Smooth muscle cell (in vitro differentiated cells): Measurements from ENCODE around the gene LDB2. TPM values are rescaled to one million over a fixed set of nuclear protein-coding genes. Genes with fewer than 3 reads are reported as not detected.

Source experiments
- DNase-seq: peaks from one replicate; lab custom pipeline; 2025; ENCODE audit not compliant: unreplicated experiment; lab: John Stamatoyannopoulos, UW
- H2AFZ ChIP-seq: fragments of 200-600 bp; sonication (generic); 2 replicates; pipeline ENCODE4 v1.6.0; 2016; ENCODE audit warnings: antibody characterized with exemption, low read depth, mild to moderate bottlenecking
- H3F3A ChIP-seq: fragments of 200-600 bp; sonication (generic); 2 replicates; pipeline ENCODE4 v1.6.0; 2017; ENCODE audit warnings: antibody characterized with exemption, low read depth
- H3K27ac ChIP-seq: fragments of 200-600 bp; sonication (generic); 2 replicates; pipeline ENCODE4 v1.5.1; 2016; ENCODE audit warnings: low read depth, mild to moderate bottlenecking
- H3K27me3 ChIP-seq: fragments of 200-600 bp; sonication (generic); 2 replicates; pipeline ENCODE4 v1.6.1; 2016; ENCODE audit warnings: low read depth, mild to moderate bottlenecking
- H3K36me3 ChIP-seq: fragments of 200-600 bp; sonication (generic); 2 replicates; pipeline ENCODE4 v1.5.1; 2016; ENCODE audit warnings: low read depth
- H3K4me1 ChIP-seq: fragments of 200-600 bp; sonication (generic); 2 replicates; pipeline ENCODE4 v1.5.1; 2016; ENCODE audit warnings: low read depth
- H3K4me2 ChIP-seq: fragments of 200-600 bp; sonication (generic); 2 replicates; pipeline ENCODE4 v1.6.0; 2016; ENCODE audit warnings: mild to moderate bottlenecking
- H3K4me3 ChIP-seq: fragments of 200-600 bp; sonication (generic); 2 replicates; pipeline ENCODE4 v1.5.1; 2016; ENCODE audit warnings: mild to moderate bottlenecking
- H3K79me2 ChIP-seq: fragments of 200-600 bp; sonication (generic); 2 replicates; pipeline ENCODE4 v1.6.0; 2016; ENCODE audit warnings: low read depth, mild to moderate bottlenecking
- H3K9ac ChIP-seq: fragments of 200-600 bp; sonication (generic); 2 replicates; pipeline ENCODE4 v1.6.0; 2016; ENCODE audit warnings: low read depth
- H3K9me3 ChIP-seq: fragments of 200-600 bp; sonication (generic); replicated peaks from 2 replicates; pipeline ENCODE4 v1.5.1; 2016; ENCODE audit warnings: low read depth
- H4K20me1 ChIP-seq: fragments of 200-600 bp; sonication (generic); 2 replicates; pipeline ENCODE4 v1.6.0; 2016; ENCODE audit warnings: low read depth
- CTCF ChIP-seq: fragments of 200-600 bp; sonication (generic); IDR thresholded peaks from 2 replicates; pipeline ENCODE4 v1.5.1; 2017; ENCODE audit warnings: borderline replicate concordance, mild to moderate bottlenecking, antibody characterized with exemption; ENCODE audit not compliant: insufficient read depth, poor library complexity, severe bottlenecking
- WGBS: methylation state at CpG from one replicate; pipeline ENCODE4 v1.1.7; 2016; ENCODE audit warnings: low lambda C conversion rate; 5-methylcytosine and 5-hydroxymethylcytosine counted together
- polyA plus RNA-seq: library from polyadenylated mRNA; unstranded; fragments of >200 nt; fragmentation: Nextera tagmentation; extraction: Ambion mirVana; gene quantifications from 2 replicates; pipeline ENCODE4 v1.2.1, GENCODE V29; 2016
- total RNA-seq: library from RNA; depleted of rRNA; stranded (reverse); fragments of >200 nt; gene quantifications from 2 replicates; pipeline ENCODE4 v1.2.3, GENCODE V29; 2014

The LDB2 gene
- total and polyA plus RNA-seq, 2 experiments from 2014 or later, result 30.6 to 61.5 TPM

DNA sequence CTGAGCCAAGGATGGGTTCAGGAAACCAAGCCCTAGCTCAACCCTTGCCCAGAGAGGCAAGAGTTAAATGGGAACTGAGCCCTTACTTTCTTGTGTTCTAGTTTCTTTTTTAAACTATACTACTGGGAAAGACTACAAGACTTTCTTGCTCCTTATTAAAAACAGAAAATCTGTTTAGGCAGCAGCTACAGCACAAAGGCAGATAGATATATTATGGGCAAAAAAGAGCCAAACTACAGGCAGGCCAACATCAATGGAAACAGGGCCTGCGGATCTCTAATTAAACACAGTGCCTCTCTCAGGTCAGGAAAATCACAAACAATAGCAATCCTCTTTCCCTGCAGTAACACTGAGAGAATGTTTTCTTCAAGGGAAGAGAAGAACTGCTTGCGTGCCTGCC, 226.0 kb downstream of the LDB2 start:
- no peak overlapping the region for H2AFZ ChIP-seq
- H3K4me1 ChIP-seq, result no peaks in the 10 kb centered on the region
- no peaks in the 10 kb centered on the region for H3K79me2 ChIP-seq
- no peaks in the 10 kb centered on the region for H3K36me3 ChIP-seq
- H3F3A ChIP-seq, result no peaks in the 10 kb centered on the region
- TF ChIP-seq CTCF, result no peak
- no peak overlapping the region for H3K27ac ChIP-seq
- no peak overlapping the region for H3K4me2 ChIP-seq
- no peak overlapping the region for H3K4me3 ChIP-seq
- H3K27me3 ChIP-seq, result no peaks in the 10 kb centered on the region
- no peaks in the 10 kb centered on the region for H3K9me3 ChIP-seq
- H4K20me1 ChIP-seq, result no peaks in the 10 kb centered on the region
- H3K9ac ChIP-seq, result no peak overlapping the region
- no peak for DNase-seq
- WGBS, result 93% methylated on average over 2 of the region's 2 CpGs

GRCh38 chr4:16671741-16672140, 226.7 kb downstream of the LDB2 start:
- Histone ChIP-seq H3K4me1 (no peaks in the 10 kb centered on the region), H3K9me3 (no peaks in the 10 kb centered on the region), H3K4me3 (no peak overlapping the region), H3K79me2 (no peaks in the 10 kb centered on the region), H2AFZ (no peak overlapping the region), H3F3A (no peaks in the 10 kb centered on the region), H3K27me3 (no peaks in the 10 kb centered on the region), H3K36me3 (no peaks in the 10 kb centered on the region), H3K9ac (no peak overlapping the region), H3K4me2 (no peak overlapping the region), H3K27ac (no peak overlapping the region), H4K20me1 (no peaks in the 10 kb centered on the region)
- no peak for TF ChIP-seq CTCF
- no peak for DNase-seq
- WGBS, result 78% methylated on average over 2 of the region's 2 CpGs

GRCh38 chr4:16670727-16671126, 227.7 kb downstream of the LDB2 start:
- no peak for DNase-seq
- H4K20me1 ChIP-seq, result no peaks in the 10 kb centered on the region
- TF ChIP-seq CTCF, result no peak

GRCh38 chr4:16669036-16669435, 229.4 kb downstream of the LDB2 start:
- no peaks in the 10 kb centered on the region for H3F3A ChIP-seq
- no peak overlapping the region for H3K4me3 ChIP-seq
- H3K9ac ChIP-seq, result no peak overlapping the region
- no peak overlapping the region for H3K4me2 ChIP-seq
- H3K4me1 ChIP-seq, result no peaks in the 10 kb centered on the region
- no peaks in the 10 kb centered on the region for H3K36me3 ChIP-seq
- no peaks in the 10 kb centered on the region for H3K9me3 ChIP-seq
- H3K27ac ChIP-seq, result no peak overlapping the region
- H2AFZ ChIP-seq, result no peak overlapping the region
- no peak for DNase-seq
- no peaks in the 10 kb centered on the region for H4K20me1 ChIP-seq
- no peaks in the 10 kb centered on the region for H3K27me3 ChIP-seq
- no peak for TF ChIP-seq CTCF
- no peaks in the 10 kb centered on the region for H3K79me2 ChIP-seq

More at GRCh38 chr4:16670727-16671126, 227.7 kb downstream of the LDB2 start:
- Histone ChIP-seq H3K4me1 (no peaks in the 10 kb centered on the region), H3K9ac (no peak overlapping the region), H3F3A (no peaks in the 10 kb centered on the region), H2AFZ (no peak overlapping the region), H3K4me3 (no peak overlapping the region), H3K27ac (no peak overlapping the region), H3K36me3 (no peaks in the 10 kb centered on the region), H3K27me3 (no peaks in the 10 kb centered on the region), H3K4me2 (no peak overlapping the region), H3K79me2 (no peaks in the 10 kb centered on the region), H3K9me3 (no peaks in the 10 kb centered on the region)
- WGBS, result 88% methylated on average over 1 of the region's 1 CpG
